ENCODE results near the gene FAM9C.
"Not testable (repeated sequence)": the region's sequence is repeated elsewhere in the genome, so short reads cannot be mapped to it uniquely, and the experiment has no call there.

FAM9C gene

GRCh38 chrX:13044441-13044840 is at the start of gene FAM9C:
FAM9C (minus strand) TSS chrX:13044620; CDS start chrX:13043789, 831 bp downstream.
- no peak for DNase-seq (ENCODE audit: low read depth)

GRCh38 chrX:13093529-13094140 is 49.2 kb upstream of the FAM9C start:
- DNase-seq (ENCODE audit: low read depth): no peak

GRCh38 chrX:13092455-13092941 is 48.1 kb upstream of the FAM9C start:
- no peak for DNase-seq (ENCODE audit: low read depth)

GRCh38 chrX:13091111-13091765 is 46.8 kb upstream of the FAM9C start:
- DNase-seq (ENCODE audit: low read depth): peak; percentile 52

- peak; percentile 88 for DNase-seq (ENCODE audit: low read depth)
These were observed 46.1 kb upstream of the FAM9C start for GRCh38 chrX:13090339-13091110.

GRCh38 chrX:13090027-13090338 is 45.6 kb upstream of the FAM9C start:
- no peak for DNase-seq (ENCODE audit: low read depth)

- DNase-seq (ENCODE audit: low read depth): no peak
These were observed 43.7 kb upstream of the FAM9C start for GRCh38 chrX:13088156-13088487.

- DNase-seq (ENCODE audit: low read depth): peak; percentile 70
These were observed 43.1 kb upstream of the FAM9C start for GRCh38 chrX:13087322-13088155.

- not testable (repeated sequence) for DNase-seq (ENCODE audit: low read depth)
These were observed 42.4 kb upstream of the FAM9C start for GRCh38 chrX:13086793-13087321.

- DNase-seq (ENCODE audit: low read depth): no peak
These were observed 41.7 kb upstream of the FAM9C start for GRCh38 chrX:13086076-13086475.

- no peak for DNase-seq (ENCODE audit: low read depth)
These were observed 41.1 kb upstream of the FAM9C start for GRCh38 chrX:13085526-13085925.

GRCh38 chrX:13084611-13085010 is 40.2 kb upstream of the FAM9C start:
- DNase-seq (ENCODE audit: low read depth): no peak

GRCh38 chrX:13083755-13084326 is 39.4 kb upstream of the FAM9C start:
- DNase-seq (ENCODE audit: low read depth): not testable (repeated sequence)

GRCh38 chrX:13082206-13083065 is 38.0 kb upstream of the FAM9C start:
- DNase-seq (ENCODE audit: low read depth): no peak

- peak; percentile 57 for DNase-seq (ENCODE audit: low read depth)
These were observed 37.2 kb upstream of the FAM9C start for GRCh38 chrX:13081395-13082205.

GRCh38 chrX:13080128-13080795 is 35.8 kb upstream of the FAM9C start:
- DNase-seq (ENCODE audit: low read depth): no peak

- DNase-seq (ENCODE audit: low read depth): peak; percentile 82
These were observed 34.5 kb upstream of the FAM9C start for GRCh38 chrX:13078739-13079444.

- peak; percentile 65 for DNase-seq (ENCODE audit: low read depth)
These were observed 32.7 kb upstream of the FAM9C start for GRCh38 chrX:13077168-13077567.
